NOMO-1 treated with DMSO at 0.1 percent for 48 hours (cell line): ENCODE data around the gene BLVRA.
"Not testable (repeated sequence)": the region's sequence is repeated elsewhere in the genome, so short reads cannot be mapped to it uniquely, and the experiment has no call there.

ENCODE experiments used
- DNase-seq: peaks from one replicate; lab custom pipeline; 2025; ENCODE audit not compliant: unreplicated experiment; lab: John Stamatoyannopoulos, UW

Gene BLVRA

GRCh38 chr7:43799605-43800004 lies 41.1 kb downstream of the BLVRA start:
- no peak for DNase-seq

GRCh38 chr7:43803865-43804264 lies 45.4 kb downstream of the BLVRA start:
- no peak for DNase-seq

GRCh38 chr7:43808410-43808809 lies 49.9 kb downstream of the BLVRA start:
- no peak for DNase-seq

- not testable (repeated sequence) for DNase-seq
Observed at GRCh38 chr7:43810195-43810941, 51.9 kb downstream of the BLVRA start.

GRCh38 chr7:43815373-43815772 lies 56.9 kb downstream of the BLVRA start:
- no peak for DNase-seq

- not testable (repeated sequence) for DNase-seq
Observed at GRCh38 chr7:43816046-43816797, 57.7 kb downstream of the BLVRA start.

GRCh38 chr7:43823425-43823824 lies 64.9 kb downstream of the BLVRA start:
- not testable (repeated sequence) for DNase-seq

- no peak for DNase-seq
Observed at GRCh38 chr7:43823941-43824340, 65.5 kb downstream of the BLVRA start.

- not testable (repeated sequence) for DNase-seq
Observed at GRCh38 chr7:43824513-43824912, 66.0 kb downstream of the BLVRA start.

- no peak for DNase-seq
Observed at GRCh38 chr7:43824963-43825362, 66.5 kb downstream of the BLVRA start.

- DNase-seq: no peak
Observed at GRCh38 chr7:43825391-43825808, 66.9 kb downstream of the BLVRA start.

- DNase-seq: not testable (repeated sequence)
Observed at GRCh38 chr7:43830917-43831316, 72.4 kb downstream of the BLVRA start.

- DNase-seq: peak; percentile 34
Observed at GRCh38 chr7:43834463-43835251, 76.2 kb downstream of the BLVRA start.

- DNase-seq: no peak
Observed at GRCh38 chr7:43838201-43838658, 79.8 kb downstream of the BLVRA start.

- DNase-seq: no peak
Observed at GRCh38 chr7:43843296-43843695, 84.8 kb downstream of the BLVRA start.

GRCh38 chr7:43844257-43844656 lies 85.8 kb downstream of the BLVRA start:
- DNase-seq: no peak

GRCh38 chr7:43844662-43845061 lies 86.2 kb downstream of the BLVRA start:
- DNase-seq: no peak

- DNase-seq: peak; percentile 39
Observed at GRCh38 chr7:43847496-43847895, 89.0 kb downstream of the BLVRA start.

- no peak for DNase-seq
Observed at GRCh38 chr7:43849047-43849446, 90.6 kb downstream of the BLVRA start.

- DNase-seq: peak; percentile 86
Observed at GRCh38 chr7:43850348-43851116, 92.1 kb downstream of the BLVRA start.

- no peak for DNase-seq
Observed at GRCh38 chr7:43851805-43852204, 93.3 kb downstream of the BLVRA start.
